ENCODE data around the gene TXNDC12.
"Not testable (repeated sequence)": the region's sequence is repeated elsewhere in the genome, so short reads cannot be mapped to it uniquely, and the experiment has no call there.

DNA sequence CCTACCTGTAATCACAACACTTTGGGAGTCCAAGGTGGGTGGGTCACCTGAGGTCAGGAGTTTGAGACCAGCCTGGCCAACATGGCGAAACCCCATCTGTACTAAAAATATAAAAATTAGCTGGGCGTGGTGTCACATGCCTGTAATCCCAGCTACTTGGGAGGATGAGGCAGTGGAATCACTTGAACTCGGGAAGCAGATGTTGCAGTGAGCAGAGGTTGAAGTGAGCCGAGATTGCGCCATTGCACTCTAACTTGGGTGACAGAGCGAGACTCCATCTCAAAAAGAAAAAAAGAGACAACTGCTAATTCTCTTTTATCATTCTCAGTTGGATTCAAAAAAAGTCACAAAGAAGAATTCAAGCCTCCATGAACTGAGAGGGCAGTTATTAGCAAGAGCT is 22.3 kb upstream of the TXNDC12 start:
- not testable (repeated sequence) for TF ChIP-seq POLR2A, CTCF (IDR thresholded peaks at IDR 0.05)

Measured in body of pancreas (tissue), 4 donors.